ENCODE results near the gene NPDC1. TPM values are rescaled to one million over a fixed set of nuclear protein-coding genes. Genes with fewer than 3 reads are reported as not detected.

NPDC1 gene, protein sequence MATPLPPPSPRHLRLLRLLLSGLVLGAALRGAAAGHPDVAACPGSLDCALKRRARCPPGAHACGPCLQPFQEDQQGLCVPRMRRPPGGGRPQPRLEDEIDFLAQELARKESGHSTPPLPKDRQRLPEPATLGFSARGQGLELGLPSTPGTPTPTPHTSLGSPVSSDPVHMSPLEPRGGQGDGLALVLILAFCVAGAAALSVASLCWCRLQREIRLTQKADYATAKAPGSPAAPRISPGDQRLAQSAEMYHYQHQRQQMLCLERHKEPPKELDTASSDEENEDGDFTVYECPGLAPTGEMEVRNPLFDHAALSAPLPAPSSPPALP
- 63.9 TPM for total RNA-seq
- long read RNA-seq, transcript NPDC1-202 (9 exons, 1,494 nt): major isoform, 106 of 174 reads
- long read RNA-seq, transcript NPDC1-201 (8 exons, 2,187 nt): minor isoform, 32 of 174 reads
- long read RNA-seq, partial matches to known transcripts: 8 of 174 reads
- long read RNA-seq, other reads (novel, unspliced or antisense): 28 of 174 reads

DNA sequence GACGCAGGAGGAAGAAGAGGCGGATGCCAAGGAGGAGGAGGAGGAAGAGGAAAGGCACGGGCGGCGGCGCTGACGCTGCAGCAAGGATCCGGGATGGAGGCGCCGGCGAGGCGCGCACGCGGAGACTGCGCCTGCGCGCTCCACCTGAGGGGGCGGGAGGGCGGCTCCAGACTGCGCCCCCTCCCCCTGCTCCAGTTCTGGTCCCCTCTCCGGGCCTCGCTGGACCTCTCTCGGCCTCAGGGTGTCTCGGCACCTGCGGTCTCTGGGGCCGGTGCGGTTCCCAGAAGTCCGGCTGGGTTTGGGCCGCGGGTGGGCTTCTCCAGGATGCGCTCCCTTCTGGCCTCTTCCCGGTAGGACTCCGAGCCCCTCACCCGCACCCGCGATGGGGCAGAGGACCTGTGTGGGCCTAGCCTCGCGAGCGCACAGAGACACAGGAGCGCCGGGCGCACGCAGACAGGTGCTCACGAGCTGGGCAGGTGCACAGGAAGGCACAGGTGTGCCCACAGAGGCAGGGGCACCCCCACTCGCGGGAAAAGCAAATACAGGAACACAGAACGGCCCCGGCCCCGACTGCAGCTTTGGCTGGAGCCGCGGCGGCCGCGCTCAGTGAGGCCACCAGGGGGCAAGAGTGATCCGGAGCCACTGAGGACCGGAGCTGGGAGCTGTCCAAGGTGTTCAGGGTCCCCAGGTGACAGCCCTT lies at the start of gene NPDC1:
NPDC1 (minus strand) TSS at position 90 of the 700 bp plus-strand sequence. CDS start 188 bp downstream, outside the sequence.
- Histone ChIP-seq H3K4me1 (peaks cover 62% of the 10 kb centered on the region), H3K4me3 (peak within 1 kb of the TSS; percentile 80), H3K9me3 (replicated peaks) (no peaks in the 10 kb centered on the region), H3K27ac (replicated peaks) (peak within 1 kb of the TSS; percentile 93), H3K36me3 (peaks cover 9% of the 10 kb centered on the region), H3K27me3 (ENCODE audit: low read depth) (peaks cover 45% of the 10 kb centered on the region)
- TF ChIP-seq, protein P1, sequence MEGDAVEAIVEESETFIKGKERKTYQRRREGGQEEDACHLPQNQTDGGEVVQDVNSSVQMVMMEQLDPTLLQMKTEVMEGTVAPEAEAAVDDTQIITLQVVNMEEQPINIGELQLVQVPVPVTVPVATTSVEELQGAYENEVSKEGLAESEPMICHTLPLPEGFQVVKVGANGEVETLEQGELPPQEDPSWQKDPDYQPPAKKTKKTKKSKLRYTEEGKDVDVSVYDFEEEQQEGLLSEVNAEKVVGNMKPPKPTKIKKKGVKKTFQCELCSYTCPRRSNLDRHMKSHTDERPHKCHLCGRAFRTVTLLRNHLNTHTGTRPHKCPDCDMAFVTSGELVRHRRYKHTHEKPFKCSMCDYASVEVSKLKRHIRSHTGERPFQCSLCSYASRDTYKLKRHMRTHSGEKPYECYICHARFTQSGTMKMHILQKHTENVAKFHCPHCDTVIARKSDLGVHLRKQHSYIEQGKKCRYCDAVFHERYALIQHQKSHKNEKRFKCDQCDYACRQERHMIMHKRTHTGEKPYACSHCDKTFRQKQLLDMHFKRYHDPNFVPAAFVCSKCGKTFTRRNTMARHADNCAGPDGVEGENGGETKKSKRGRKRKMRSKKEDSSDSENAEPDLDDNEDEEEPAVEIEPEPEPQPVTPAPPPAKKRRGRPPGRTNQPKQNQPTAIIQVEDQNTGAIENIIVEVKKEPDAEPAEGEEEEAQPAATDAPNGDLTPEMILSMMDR (IDR thresholded peaks at IDR 0.05; ENCODE audit: borderline replicate concordance): peak; percentile 90
- intact Hi-C loops (cut with micrococcal nuclease): no loop called here
- peak; percentile 79 for DNase-seq

DNA sequence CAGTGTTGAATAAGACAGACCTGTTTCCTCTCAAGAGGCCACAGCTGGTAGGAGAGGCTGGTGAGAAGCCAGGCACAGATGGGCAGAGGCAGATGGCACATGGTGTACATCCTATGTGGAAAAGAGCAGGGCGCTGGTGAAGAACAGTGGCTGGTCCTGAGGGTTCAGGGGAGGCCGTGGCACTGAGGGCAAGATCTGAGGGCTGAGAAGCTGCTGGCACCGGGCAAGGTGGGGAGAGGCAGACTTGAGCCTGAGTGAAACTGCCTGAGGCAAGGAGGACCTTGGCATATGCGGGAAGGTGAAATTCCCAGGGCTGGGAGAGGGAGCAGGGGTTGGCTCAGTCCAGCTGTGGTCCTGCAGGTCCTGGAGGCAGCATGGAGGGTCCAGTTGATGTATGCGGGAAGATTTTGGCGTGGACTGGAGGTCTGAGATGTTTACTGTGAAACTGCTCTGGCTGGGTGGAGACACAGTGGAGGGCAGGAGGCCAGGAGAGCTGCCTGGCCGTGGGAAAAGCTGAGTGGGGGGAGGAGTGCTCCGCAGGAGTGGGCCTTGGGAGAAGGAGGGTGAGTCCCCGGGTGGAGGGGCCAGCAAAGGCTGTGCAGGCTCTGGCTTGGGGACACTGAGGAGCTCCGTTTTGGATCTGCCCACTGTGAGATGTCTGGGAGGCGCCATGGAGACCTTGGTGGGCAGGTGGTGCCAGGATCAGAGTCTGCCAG lies 43.4 kb upstream of the NPDC1 start:
- no peak overlapping the region for H3K4me3 ChIP-seq
- TF ChIP-seq, protein P1 (IDR thresholded peaks at IDR 0.05; ENCODE audit: borderline replicate concordance): no peak
- DNase-seq: no peak
- peaks cover 26% of the 10 kb centered on the region for H3K36me3 ChIP-seq
- H3K4me1 ChIP-seq: peaks cover 31% of the 10 kb centered on the region
- no peaks in the 10 kb centered on the region for H3K9me3 ChIP-seq (replicated peaks)
- H3K27me3 ChIP-seq (ENCODE audit: low read depth): no peaks in the 10 kb centered on the region
- intact Hi-C loops (cut with micrococcal nuclease): no loop called here
- no peak overlapping the region for H3K27ac ChIP-seq (replicated peaks)

DNA sequence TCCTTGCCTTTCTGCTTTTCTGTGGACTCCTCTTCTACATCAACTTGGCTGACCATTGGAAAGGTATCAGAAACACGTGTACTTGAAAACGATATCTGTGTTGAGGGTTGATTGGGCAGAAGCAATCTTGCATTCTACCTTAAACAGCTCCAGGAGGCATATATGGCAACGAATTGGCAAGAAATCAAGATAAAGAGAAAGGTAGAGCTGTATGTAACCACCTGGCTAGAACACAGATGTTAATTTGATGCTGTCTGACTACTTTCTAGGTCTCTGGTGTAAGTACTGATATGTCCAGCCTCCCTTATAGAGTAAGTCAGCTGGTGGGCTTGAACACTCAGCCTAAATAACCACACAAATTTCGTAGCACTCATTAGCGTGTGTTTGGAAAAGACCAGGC lies 42.1 kb upstream of the NPDC1 start:
- TF ChIP-seq, protein P1 (IDR thresholded peaks at IDR 0.05; ENCODE audit: borderline replicate concordance): no peak
- Histone ChIP-seq H3K27me3 (ENCODE audit: low read depth) (no peaks in the 10 kb centered on the region), H3K4me1 (peaks cover 31% of the 10 kb centered on the region), H3K27ac (replicated peaks) (peak overlapping the region; percentile 99), H3K4me3 (peak overlapping the region; percentile 89), H3K9me3 (replicated peaks) (no peaks in the 10 kb centered on the region), H3K36me3 (peaks cover 24% of the 10 kb centered on the region)
- no peak for DNase-seq
- intact Hi-C loops (cut with micrococcal nuclease): no loop called here

DNA sequence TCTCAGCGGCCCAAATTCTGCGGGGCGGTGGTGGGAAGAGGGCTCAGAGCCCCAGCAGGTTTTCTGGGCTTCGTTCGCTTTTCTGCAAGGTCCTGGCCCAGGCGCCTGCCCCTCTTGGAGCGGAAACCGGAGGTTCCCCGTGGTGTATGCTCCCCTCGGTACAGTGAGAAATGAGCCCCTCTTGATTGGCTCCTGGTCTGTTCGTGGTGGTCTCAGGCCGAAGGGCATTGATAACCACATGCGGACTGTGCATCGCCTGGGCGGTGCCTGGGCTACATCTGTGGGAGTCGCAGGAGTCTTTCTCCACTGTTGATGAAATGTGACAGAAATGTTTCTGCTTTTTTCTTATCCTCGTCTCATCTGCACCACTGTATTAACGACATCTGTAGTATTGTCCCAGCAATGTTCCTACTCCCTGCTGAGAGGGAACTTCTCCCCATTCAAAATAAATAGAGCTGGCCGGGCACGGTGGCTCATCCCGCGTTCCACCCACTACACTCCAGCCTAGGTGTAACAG lies 41.5 kb upstream of the NPDC1 start:
- Histone ChIP-seq H3K4me3 (peak overlapping the region; percentile 89), H3K27ac (replicated peaks) (peak overlapping the region; percentile 99), H3K4me1 (peaks cover 31% of the 10 kb centered on the region), H3K36me3 (peaks cover 24% of the 10 kb centered on the region), H3K9me3 (replicated peaks) (no peaks in the 10 kb centered on the region), H3K27me3 (ENCODE audit: low read depth) (no peaks in the 10 kb centered on the region)
- no peak for DNase-seq
- TF ChIP-seq, protein P1 (IDR thresholded peaks at IDR 0.05; ENCODE audit: borderline replicate concordance): no peak
- intact Hi-C loops (cut with micrococcal nuclease): no loop called here
